Measurements from ENCODE around the gene HOXC4.

Gene HOXC4

DNA sequence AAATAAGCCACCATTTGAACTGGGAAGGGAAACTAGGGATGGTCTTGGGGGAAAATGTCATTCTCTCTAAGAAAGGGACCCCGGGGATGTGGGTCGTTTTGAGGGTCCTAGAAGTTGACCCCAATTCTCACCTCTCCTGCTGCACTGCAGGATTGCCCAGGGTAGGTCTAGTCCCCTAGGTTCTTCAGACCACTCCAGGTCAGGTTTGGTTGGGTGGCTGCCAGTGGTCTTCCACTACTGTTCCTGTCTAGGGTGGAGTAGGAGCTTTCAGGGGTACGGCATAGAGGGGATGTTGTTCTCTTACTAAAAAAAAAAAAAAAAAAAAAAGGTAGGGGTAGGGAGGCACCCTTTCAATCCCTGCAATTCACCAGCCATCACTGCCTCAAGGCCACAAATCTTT lies 37.6 kb upstream of the HOXC4 start:
- DNase-seq (ENCODE audit: low spot score) = no peak

DNA sequence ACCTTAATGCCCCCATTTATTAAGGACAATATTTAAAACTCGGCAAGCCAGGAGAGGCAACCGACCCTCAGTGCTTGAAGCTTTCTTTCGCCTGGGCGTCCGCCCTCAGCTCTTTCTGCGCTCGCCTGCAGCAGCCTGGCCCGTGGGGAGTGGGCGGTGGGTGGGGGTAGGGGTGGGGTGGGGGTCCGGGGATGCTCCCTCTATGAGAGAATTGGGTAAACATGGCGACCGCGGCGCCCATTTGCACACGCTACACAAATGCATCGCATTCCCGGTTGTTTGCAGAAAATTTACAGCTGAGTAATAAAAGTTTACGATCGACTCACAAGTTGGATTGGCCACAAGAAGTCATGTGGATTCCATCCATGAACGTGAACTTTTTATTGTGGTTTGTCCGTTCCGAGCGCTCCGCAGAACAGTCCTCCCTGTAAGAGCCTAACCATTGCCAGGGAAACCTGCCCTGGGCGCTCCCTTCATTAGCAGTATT lies 37.1 kb upstream of the HOXC4 start:
- DNase-seq (ENCODE audit: low spot score) = no peak

DNA sequence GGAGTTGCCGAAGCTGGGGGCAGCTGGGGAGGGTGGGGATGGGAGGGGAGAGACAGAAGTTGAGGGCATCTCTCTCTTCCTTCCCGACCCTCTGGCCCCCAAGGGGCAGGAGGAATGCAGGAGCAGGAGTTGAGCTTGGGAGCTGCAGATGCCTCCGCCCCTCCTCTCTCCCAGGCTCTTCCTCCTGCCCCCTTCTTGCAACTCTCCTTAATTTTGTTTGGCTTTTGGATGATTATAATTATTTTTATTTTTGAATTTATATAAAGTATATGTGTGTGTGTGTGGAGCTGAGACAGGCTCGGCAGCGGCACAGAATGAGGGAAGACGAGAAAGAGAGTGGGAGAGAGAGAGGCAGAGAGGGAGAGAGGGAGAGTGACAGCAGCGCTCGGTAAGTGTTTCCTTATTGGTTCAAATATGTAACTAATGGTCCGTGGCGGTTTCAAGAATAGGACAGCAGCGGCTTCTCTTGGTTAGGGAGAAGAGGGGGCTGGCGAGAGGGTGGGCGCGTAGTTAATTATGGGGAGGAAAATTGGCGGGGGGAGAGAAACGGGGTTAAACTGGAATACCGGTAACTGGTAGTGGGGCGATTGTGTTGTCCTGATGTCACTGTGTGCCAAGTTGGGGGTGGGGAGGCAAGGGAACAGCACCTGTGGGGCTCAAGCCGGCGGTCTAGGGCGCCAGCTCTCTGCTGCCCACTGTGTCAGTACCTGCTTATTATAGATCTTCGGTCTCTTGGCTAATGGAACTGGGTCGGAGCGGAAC lies 36.4 kb upstream of the HOXC4 start:
- DNase-seq (ENCODE audit: low spot score) = peak; percentile 54

DNA sequence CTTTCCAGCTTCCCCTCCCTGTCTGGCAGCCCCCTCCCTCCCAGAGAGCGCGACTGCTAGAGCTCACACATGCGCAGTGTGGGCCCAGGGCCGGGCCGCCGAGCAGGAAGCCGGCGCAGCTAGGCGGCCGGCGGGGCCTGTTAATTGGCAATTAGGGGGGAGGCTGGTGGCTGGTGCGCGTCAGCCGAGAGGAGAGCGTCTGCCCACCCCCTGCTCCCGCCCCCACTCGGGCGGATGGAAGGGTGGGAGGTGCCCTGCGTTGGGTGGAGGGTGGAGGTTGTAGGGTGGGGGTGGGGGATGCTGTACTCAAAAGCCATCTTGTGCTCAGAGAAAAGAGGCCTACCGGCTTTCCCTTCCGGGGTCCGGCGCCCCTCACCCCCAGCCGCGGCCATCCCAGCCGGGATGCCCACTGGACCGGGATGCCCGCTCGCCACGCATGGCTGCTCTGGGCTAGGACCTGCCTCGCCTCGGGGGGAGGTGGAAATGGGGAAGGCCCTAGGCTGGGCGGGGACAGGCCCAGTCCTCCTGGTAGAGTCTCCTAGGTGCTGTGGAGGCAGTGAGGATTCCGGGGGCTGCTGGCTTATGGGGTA lies 35.7 kb upstream of the HOXC4 start:
- peak; percentile 96 for DNase-seq (ENCODE audit: low spot score)

DNA sequence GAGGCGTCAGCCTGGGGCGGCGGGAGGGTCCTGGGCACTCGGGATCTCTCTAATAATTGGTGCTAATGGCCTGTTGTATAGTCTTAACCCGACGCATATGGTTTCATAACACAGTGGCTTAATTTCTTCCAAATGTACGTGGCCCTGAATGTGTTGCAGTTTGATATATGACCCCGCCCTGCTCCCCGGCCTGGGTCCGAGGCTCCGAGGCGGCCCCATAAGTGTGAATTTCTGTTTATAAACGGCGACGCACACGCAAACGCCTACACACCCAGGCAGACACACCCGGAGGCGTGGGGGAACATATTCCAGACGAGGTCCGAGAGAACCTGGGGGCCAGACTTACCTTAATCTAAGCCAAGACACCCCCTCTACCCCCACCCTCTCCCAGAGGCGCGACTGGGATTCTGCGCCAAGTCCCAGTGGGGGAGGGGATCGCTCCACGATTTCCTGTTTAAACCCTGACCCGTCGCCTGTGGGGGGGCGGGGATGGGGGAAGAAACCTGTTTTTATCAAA lies 35.1 kb upstream of the HOXC4 start:
- no peak for DNase-seq (ENCODE audit: low spot score)

DNA sequence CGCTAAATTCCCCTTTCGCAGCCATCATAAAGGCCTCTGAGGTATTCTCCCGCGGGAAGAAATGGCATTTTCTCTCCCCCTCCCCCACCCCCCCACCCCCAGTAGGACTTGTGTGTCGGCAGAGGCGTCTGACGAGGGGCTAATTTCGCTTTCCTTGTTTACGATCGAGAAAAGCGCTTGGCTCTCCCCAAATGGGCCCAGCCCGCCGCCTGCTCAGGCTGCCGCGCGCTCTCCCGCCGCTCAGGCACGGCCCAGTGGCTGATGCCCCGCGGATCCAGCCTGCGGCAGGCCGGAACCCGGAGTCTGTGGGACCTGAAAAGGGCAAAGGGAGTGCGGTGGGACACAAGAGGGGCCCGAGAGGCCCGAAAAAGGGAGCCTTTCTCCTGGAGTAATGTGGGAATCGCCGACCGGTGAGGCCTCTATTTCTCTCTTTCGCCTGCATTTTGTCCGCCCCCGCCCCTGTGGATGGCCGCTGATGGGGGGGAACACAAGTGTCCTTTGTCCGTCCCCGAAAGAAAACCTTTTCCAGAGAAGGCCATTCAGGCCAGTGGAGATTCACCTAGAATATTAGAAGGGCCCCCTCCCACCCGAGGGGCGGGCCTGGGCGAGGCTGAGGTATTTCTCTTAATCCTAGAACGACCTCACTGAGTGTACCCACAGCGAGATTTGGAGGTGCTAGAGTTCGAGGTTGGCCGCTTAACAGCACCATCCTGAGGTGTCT lies 34.4 kb upstream of the HOXC4 start:
- DNase-seq (ENCODE audit: low spot score) = no peak

DNA sequence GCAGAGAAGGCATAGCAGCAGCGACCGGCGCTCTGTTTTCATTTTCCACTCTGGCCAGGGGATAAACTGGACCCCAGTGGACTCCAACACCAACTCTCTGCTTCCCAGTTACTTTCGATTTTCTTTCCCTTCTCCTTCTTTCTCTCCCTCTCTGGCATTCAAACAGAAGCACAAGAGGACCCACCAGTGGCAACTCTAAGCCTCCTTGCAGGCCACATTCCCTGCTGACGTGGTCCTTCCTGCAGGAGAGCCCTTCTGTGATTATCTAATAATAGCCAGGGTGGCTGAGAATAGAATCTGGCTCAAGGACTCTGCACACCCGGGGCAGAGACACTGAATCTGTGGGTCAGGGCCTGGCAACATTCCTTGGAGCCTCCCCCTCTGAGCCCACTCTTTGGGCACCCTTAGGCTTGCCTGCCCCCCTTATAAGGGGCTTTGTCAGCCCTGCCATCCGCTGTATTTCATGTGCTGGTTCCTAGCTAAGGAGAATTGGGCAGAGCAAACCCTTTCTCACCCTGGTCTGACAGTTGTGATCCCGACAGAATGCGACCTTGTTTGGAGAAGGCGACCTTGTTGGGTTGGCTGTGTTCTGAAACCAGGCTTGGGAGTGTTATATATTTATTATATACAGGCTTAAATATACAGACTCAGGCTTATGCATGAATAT lies 33.6 kb upstream of the HOXC4 start:
- no peak for DNase-seq (ENCODE audit: low spot score)

DNA sequence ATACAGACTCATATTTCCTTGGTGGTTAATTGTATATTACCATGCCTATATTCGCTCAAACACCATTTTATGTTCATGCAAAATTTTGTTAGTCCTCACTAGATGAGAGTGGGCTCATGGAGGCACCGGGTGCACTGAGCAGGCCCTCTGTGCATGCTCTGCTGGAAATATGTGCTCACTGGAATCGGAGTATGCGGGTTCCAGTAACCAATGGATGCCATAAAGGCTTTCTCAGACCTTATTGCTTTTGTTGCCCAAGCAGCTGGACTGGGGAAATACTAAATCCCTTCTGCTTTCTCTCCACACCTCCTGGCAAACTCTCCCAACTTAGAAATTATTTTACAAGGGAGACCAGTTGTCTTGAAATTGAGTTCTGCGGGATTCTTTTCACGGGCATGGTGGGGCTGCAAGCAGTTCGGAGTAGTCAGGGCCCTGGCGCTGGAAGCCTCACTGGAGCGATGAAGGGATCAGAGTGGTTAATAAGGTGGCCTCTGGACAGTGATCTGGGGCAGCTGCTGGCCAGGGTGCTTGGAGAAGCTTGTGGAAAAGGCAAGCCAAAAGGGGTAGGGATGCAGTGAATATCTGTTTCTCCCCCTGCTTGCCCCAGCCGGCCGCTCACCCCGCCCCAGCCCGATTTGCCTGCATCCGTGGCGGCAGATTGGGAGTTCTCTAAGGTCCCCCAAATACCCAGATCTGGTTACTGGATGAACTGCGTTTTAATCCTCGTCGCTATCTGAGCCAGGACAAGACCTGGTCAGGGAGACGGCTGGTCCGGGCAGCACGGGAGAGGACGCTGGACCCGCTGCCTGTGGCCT lies 32.8 kb upstream of the HOXC4 start:
- DNase-seq (ENCODE audit: low spot score) = no peak

DNA sequence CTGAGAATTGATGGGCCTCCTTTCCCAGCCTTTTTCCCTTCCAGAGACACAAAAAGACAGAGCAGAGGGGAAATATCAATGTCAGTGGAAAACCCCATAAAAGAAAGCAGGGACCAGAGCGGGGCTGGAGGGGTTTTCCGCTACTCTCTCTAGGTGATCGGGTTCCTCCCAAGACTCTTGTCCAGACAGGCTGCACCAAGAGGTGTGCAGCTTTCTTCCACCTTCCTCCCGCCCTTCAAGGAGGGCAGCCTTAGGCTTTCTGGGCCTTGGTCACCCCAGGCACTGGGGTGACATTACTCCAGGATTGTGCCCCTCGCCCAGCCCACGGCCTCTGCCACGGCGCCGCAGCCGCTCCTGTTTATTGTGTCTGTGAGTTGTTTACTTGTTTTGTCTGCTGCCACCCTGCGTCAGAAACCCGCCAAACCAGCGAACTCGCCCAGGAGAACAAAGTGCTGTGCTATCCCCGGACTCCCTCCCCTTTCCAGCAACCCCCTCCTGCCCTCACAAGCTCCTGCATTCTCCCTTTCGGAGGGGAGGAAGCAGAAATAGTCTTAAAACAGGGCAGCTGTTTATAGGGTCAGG lies 32.1 kb upstream of the HOXC4 start:
- DNase-seq (ENCODE audit: low spot score) = no peak

DNA sequence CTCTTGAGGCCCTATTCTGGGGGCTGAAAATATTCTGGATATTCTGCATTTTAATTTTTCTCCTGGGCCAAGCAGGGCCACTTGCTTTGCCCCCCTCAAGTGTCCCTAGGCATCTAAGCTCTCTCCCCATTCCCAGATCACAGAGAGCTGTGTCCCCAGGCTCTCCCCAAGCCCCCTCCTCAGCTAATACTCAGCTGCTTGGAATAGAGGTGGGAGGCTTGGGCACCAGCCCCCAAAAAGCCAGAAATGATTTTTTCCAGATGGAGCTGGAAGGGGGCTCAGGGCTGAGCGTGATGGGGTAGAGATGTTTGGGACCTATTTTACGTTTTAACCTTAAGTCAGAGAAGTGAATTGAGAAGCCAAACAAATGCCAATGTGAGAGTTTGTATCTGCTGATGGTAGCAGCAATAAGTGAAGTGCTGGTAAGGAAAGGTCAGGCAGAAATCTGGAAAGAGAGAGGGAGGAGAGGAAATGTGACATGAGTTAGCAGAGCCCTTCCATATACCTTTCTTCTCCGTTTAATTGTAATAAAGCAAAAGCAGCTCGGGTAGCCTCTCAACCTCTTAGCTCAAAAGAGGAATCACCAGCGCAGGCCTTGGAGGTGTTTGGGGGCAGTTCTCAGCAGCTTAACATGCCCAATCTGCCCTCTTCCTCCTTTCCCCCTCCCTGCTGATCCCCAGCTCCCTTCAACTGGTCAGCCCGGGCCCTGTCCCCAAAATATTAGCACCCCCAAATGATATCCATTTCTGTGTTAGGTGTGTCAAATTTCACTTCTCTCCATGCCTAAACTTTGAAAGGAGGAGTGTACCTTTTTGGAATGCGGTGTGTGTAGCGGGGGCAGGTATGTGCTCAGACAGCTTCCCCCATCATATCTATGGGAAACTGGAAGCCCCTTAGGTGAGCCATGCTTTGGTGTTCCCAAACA lies 30.4 kb upstream of the HOXC4 start:
- no peak for DNase-seq (ENCODE audit: low spot score)

DNA sequence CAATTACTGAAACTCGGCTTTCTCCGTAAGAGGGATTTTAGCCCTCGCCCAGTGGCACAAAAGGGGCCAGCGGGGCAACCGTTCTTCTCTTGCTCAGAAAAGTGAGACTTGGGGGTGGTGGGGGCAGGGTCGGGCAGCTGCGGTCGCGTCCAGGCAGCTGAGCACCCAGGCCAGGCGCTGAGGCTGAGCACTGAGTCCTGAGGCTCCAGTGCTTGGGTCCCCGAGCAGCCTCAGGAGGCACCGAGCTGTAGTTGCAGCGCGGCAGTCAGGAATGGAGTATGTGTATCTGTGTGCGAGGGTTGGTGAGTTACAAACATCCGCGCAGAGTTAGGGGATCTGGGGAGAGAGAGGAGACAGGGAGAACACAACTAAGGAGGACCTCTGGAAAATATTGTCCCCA lies 29.5 kb upstream of the HOXC4 start:
- no peak for DNase-seq (ENCODE audit: low spot score)

DNA sequence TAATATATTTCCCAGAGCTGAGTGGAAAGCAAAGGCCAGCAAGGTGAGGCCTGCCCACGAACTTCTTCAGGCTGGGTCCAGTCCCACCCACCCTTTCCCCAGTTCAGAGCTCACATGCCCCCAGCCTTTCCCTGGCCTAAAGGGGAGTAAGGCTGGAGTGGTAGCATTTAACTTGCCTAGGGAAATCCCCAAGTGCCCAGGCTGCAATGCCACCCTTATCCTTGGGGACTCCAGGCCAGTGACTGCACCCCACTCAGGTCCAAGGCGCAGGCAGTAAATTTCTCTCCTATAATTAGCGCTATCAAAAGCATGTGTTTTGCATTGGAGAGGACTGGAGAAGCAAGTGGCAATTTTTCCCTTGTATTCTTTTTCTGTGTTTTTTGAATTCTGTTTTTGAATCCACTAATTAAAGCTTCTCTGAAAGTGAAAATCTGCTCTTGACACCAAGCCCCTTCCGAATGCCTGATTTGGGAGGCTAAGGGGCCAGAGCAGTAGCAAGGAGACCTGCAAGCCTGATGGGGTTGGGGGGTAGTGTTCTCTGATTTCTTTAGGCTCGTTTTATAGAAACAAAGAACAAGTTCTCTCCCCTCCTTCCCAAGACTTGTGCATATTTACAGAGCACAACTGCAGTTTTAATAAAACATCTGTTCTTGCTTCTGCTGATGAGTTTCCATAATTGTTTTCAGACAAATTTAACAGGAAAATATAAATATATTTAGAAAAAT lies 28.9 kb upstream of the HOXC4 start:
- no peak for DNase-seq (ENCODE audit: low spot score)

DNA sequence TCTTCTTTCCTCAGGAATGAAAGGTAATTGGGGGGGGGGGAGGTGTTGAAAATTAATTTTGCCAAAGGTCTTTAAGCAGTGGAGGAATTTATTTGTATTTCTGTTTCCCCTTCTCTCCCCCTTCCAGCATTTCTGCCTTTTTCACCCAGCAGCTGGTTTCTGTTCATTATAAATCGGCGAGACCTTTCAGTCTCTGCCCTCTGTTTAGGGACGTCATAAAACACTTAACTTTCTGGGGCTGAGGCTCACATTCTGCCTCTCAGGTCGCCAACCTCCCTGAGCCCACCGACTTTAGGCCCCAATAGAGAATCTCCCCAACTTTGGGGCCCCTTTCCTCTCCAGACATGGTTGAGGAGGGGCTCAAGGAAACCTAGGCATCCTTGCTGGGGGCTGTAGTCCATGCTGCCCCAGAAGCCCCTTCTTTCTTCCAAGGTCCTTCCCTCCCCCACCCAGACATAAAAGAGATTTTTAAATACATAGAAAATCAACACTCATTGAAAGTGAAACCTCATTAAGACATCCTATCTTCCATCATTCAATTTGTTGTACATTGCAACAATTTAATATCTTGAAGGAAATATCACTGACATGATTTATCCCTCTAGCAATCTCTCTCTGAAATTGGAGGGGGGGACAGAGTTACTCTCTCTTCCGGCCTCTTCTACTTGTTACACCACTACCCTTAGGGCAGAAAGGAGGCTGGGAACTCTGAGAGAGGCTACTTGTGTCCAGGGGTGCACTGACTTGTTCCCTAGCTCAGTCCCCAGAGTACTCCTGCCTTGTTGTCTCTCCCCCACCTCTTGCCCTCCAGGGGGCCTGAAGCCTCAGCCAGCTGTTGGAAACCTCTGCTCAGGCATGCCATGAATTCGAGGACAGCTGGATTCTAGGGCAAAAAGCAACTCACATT lies 27.9 kb upstream of the HOXC4 start:
- DNase-seq (ENCODE audit: low spot score) = no peak

DNA sequence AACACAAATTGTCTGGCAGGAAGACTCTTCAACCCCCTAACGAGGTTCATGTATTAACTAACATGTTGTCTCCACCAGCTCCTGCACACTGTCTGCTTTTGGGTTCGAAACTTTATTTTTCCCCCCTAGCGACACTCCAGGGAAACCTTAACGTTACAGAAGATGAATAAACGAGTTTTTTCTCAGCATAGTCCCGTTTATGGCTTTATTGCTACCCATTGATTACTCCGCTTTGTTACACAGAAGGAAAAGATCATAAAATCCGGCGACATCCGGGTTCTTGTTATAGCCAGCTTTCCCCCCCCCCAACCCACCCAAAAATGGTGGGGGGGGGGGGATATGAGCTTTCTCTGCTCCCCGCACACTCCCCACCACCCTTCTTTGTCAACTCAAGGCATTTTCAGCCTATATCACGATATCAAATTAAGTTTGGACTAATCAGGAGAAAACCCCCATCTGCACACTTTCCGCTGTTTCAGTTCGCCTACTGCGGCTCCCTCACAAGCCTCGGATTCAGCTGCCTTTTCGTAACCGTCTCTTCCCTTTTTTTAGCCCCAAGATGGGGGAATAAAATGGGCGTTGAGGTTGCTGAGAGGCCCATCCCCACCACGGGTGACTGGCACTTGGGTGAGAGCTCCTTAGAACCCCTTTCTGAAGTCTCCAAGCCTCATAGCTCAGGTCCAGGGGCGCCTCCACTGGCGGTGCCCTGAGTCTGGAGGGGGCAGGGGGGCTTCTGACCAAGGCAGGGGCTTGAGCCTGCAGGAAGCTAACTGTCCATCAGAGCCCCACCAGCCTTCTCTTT lies 26.8 kb upstream of the HOXC4 start:
- no peak for DNase-seq (ENCODE audit: low spot score)

DNA sequence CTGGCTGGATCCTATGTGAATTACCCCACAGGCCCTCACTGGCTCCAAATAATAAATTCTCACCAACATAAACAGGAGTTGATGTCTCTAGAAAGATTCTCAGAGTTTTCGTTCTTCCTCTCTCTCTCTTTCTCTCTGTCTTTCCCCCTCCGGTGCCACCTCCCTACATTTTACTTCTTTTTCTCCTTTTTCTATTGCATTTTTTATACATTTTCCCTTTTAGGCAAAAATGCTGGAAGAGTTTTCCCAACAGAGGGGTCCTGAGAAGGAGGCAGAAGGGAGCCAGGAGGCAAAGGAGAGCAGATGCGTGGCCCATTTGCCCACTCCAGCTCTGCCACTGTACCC lies 26.2 kb upstream of the HOXC4 start:
- DNase-seq (ENCODE audit: low spot score) = no peak

DNA sequence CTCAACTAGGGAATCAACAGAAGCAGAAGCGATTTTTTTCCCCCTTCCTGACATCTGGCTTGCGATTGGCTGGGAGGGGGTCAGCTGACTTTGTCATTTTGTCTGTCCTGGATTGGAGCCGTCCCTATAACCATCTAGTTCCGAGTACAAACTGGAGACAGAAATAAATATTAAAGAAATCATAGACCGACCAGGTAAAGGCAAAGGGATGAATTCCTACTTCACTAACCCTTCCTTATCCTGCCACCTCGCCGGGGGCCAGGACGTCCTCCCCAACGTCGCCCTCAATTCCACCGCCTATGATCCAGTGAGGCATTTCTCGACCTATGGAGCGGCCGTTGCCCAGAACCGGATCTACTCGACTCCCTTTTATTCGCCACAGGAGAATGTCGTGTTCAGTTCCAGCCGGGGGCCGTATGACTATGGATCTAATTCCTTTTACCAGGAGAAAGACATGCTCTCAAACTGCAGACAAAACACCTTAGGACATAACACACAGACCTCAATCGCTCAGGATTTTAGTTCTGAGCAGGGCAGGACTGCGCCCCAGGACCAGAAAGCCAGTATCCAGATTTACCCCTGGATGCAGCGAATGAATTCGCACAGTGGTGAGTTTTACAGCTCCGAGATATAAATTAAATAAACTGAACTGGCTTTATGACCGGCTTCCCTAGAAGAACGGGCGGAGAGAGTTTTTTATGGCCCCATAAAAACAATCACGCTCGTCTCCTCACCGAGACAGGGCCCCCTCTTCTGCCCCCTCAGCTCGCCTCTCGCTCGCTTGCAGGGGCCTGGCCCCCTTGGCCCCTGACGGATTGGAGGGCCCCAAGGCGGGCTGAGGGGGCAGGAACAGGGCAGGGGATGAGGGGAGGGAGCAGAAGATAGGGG lies 25.1 kb upstream of the HOXC4 start, which contains the start of gene HOXC6:
Gene HOXC6, plus strand, starts transcription at position 127 of the 888 bp plus-strand sequence. Its CDS starts 82 bp downstream, at position 209.
- DNase-seq (ENCODE audit: low spot score) = peak; percentile 56
